Sigmoid colon (tissue), 7 donors: ENCODE data around the gene DCAF11. TPM values are rescaled to one million over a fixed set of nuclear protein-coding genes. Genes with fewer than 3 reads are reported as not detected.

Source experiments
- DNase-seq: peaks from one replicate; pipeline ENCODE4 v3.0.0-alpha.2; 2019
- H3K27ac ChIP-seq, 4 donors: fragments of 200-600 bp; sonication (generic); one replicate each; pipeline ENCODE4 v1.5.1; 2016 to 2019; ENCODE audit warnings: mild to moderate bottlenecking in 1 of 4
- H3K27me3 ChIP-seq, 3 donors: fragments of 200-600 bp; sonication (generic); one replicate each; pipeline ENCODE4 v1.5.1; 2019; ENCODE audit warnings: mild to moderate bottlenecking in 1 of 3
- H3K36me3 ChIP-seq, 4 donors: fragments of 200-600 bp; sonication (generic); one replicate each; pipeline ENCODE4 v1.5.1; 2016 to 2019
- H3K4me1 ChIP-seq, 4 donors: fragments of 200-600 bp; sonication (generic); one replicate each; pipeline ENCODE4 v1.5.1; 2017 to 2019
- H3K4me3 ChIP-seq, 4 donors: fragments of 200-600 bp; sonication (generic); one replicate each; pipeline ENCODE4 v1.5.1; 2017 to 2019; ENCODE audit warnings: mild to moderate bottlenecking in 2 of 4, moderate library complexity in 1 of 4
- H3K9me3 ChIP-seq, 4 donors: fragments of 200-600 bp in 3 of 4; sonication (generic) in 3 of 4; one replicate each; pipeline versions ENCODE4 v1.5.1 to v1.6.1; 2013 to 2019
- CTCF ChIP-seq, 4 experiments: fragments of 450-650 bp in 3 of 4; fragments of 200-600 bp in 1 of 4; IDR thresholded peaks; one replicate each; pipeline ENCODE4 v1.5.1; 2016 to 2019; ENCODE audit warnings: antibody characterized with exemption in 4 of 4, mild to moderate bottlenecking in 3 of 4, moderate library complexity in 2 of 4
- EP300 ChIP-seq, 4 donors: sonication (generic); formaldehyde crosslinking; IDR thresholded peaks; one replicate each; pipeline ENCODE4 v1.6.1; 2017; ENCODE audit warnings: antibody characterized with exemption in 4 of 4
- POLR2A ChIP-seq, 2 donors: fragments of 450-650 bp; IDR thresholded peaks; one replicate each; pipeline ENCODE4 v1.6.1; 2016; ENCODE audit warnings: antibody characterized with exemption in 2 of 2, mild to moderate bottlenecking in 2 of 2, moderate library complexity in 2 of 2
- POLR2AphosphoS5 ChIP-seq, 4 donors: sonication (generic); formaldehyde crosslinking; IDR thresholded peaks; one replicate each; pipeline ENCODE4 v1.6.1; 2017; ENCODE audit warnings: antibody characterized with exemption in 4 of 4
- WGBS, 2 donors: extraction: QIAGEN DNeasy Blood & Tissue Kit; methylation state at CpG; one replicate each; pipeline ENCODE4 v1.1.7; 2013; 5-methylcytosine and 5-hydroxymethylcytosine counted together
- intact Hi-C: fragments of 100-400 bp; cut with DNase I; formaldehyde crosslinking; loops from one replicate; pipeline ENCODE4 v1.15.1; 2023
- polyA plus RNA-seq, 3 donors: library from polyadenylated mRNA; stranded (reverse); fragments of 200-250 nt; gene quantifications; one replicate each; pipeline ENCODE4 v1.2.3, GENCODE V29; 2013
- total RNA-seq, 4 donors: library from RNA; depleted of rRNA; stranded (reverse); fragments of >200 nt; gene quantifications; one replicate each; pipeline ENCODE4 v1.1.0, GENCODE V29; 2016
- donor health status: healthy with polysubstance abuse.
- donor health status: Bipolar disorder and iron deficiency.
- donor health status: healthy.

The DCAF11 gene
- total and polyA plus RNA-seq, 7 donors: 37.7 to 82.9 (median 70.9) TPM

GRCh38 chr14:24136684-24137528, 22.3 kb downstream of the DCAF11 start:
- no peak for DNase-seq
- Histone ChIP-seq H3K4me3 (peak overlapping the region; percentile 85 to 99 (median 96)), H3K27me3 (no peaks in the 10 kb centered on the region), H3K4me1 (peaks cover 0 to 45% (median 37%) of the 10 kb centered on the region in 4 donors), H3K36me3 (peaks cover 14 to 24% (median 17%) of the 10 kb centered on the region in 4 donors), H3K9me3 (no peaks in the 10 kb centered on the region), H3K27ac (peak overlapping the region; percentile 93 to 95 (median 94))
- TF ChIP-seq POLR2A (IDR thresholded peaks at IDR 0.05): no peak
- TF ChIP-seq CTCF (IDR thresholded peaks at IDR 0.05): no peak
- no peak for TF ChIP-seq EP300 (IDR thresholded peaks at IDR 0.05)
- TF ChIP-seq POLR2AphosphoS5 (IDR thresholded peaks at IDR 0.05): no peak
- 19 to 35% methylated on average over 13 of the region's 13 CpGs for WGBS, 2 donors
- intact Hi-C loops: loop anchor here (2.0 to 5.0 kb wide), 2 partner anchors 22 to 580 kb away; partner anchors contain the start of genes DCAF11, NRL and THTPA

GRCh38 chr14:24137529-24138395, 23.2 kb downstream of the DCAF11 start:
- Histone ChIP-seq H3K4me1 (peaks cover 0 to 50% (median 41%) of the 10 kb centered on the region in 4 donors), H3K27me3 (no peaks in the 10 kb centered on the region), H3K9me3 (no peaks in the 10 kb centered on the region), H3K4me3 (no peak overlapping the region), H3K27ac (peak overlapping the region; percentile 93 to 95 (median 94)), H3K36me3 (peaks cover 14 to 24% (median 17%) of the 10 kb centered on the region in 4 donors)
- DNase-seq: no peak
- WGBS, 2 donors: 85 to 91% methylated on average over 8 of the region's 8 CpGs
- TF ChIP-seq EP300 (IDR thresholded peaks at IDR 0.05): no peak
- TF ChIP-seq POLR2AphosphoS5 (IDR thresholded peaks at IDR 0.05): no peak
- no peak for TF ChIP-seq POLR2A (IDR thresholded peaks at IDR 0.05)
- no peak for TF ChIP-seq CTCF (IDR thresholded peaks at IDR 0.05)
- intact Hi-C loops: loop anchor here (2.0 to 5.0 kb wide), 2 partner anchors 23 to 580 kb away; partner anchors contain the start of genes DCAF11, NRL and THTPA

- DNase-seq: no peak
- H3K27ac ChIP-seq: peak overlapping the region in 2 of 4 donors; percentile 4 to 10
- H3K36me3 ChIP-seq: peaks cover 14 to 27% (median 17%) of the 10 kb centered on the region in 4 donors
- TF ChIP-seq POLR2A (IDR thresholded peaks at IDR 0.05) (no peak), POLR2AphosphoS5 (IDR thresholded peaks at IDR 0.05) (no peak), EP300 (IDR thresholded peaks at IDR 0.05) (no peak), CTCF (IDR thresholded peaks at IDR 0.05) (no peak)
- 79 to 86% methylated on average over 13 of the region's 13 CpGs for WGBS, 2 donors
- H3K4me1 ChIP-seq: peaks cover 0 to 50% (median 41%) of the 10 kb centered on the region in 4 donors
- no peaks in the 10 kb centered on the region for H3K27me3 ChIP-seq
- H3K9me3 ChIP-seq: no peaks in the 10 kb centered on the region
- H3K4me3 ChIP-seq: no peak overlapping the region
- intact Hi-C loops: loop anchor here (5.0 kb wide), 1 partner anchor 581 kb away; the partner anchor contains the start of gene THTPA
These were observed 24.1 kb downstream of the DCAF11 start for GRCh38 chr14:24138396-24139271.
